Raji (cell line): ENCODE results near the gene GABRB3.

Experiments used
- POLR2A ChIP-seq: IDR thresholded peaks from 2 replicates; pipeline ENCODE4 v1.6.1; 2011; ENCODE audit warnings: low read depth, low read length, control low read depth; ENCODE audit not compliant: insufficient read depth

Gene GABRB3

DNA sequence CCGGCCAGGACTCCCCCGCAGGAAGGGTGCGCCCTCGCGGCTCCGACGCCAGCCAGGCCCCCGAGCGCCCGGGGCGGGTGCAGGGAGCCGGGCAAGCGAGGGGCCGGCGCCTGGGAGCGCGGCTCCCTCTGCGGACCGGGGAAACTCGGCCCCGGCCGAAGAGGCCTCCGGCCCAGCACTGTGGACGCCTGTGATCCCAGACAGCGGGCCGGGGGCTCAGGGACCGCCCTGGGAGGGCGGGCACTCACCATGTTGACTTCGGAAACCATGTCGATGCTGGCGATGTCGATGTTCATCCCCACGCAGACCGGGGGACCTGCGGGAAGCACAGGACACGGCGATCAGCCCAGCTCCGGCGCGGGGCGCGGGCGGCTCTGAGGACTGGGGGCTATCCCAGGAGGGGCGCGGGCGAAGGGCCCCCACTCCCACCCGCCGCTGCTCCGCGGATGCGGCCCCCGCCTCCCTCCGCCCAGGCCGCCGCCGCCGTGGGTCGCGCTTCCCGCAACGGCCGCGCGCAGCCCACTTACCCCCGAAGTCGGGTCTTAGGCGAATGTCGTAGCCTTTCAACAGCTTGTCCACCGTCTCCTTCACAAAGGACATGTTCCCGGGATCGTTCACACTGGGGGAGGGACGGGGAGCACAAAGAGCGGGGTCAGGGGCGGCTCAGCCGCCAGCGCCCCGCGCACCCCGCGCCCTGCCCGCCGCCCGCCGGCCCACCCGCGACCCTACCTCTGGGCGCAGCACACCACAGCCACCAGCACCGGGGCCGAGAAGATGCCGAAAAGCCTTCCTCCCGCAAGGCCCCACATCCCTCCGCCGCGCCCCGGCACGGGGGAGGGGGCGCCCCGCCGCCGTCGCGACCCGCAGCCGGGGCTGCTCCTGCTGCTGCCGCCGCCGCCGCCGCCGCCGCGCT lies at the start of gene GABRB3:
Gene GABRB3 (minus strand): TSS at position 913 of the 913 bp plus-strand sequence.
- no peak for TF ChIP-seq POLR2A

DNA sequence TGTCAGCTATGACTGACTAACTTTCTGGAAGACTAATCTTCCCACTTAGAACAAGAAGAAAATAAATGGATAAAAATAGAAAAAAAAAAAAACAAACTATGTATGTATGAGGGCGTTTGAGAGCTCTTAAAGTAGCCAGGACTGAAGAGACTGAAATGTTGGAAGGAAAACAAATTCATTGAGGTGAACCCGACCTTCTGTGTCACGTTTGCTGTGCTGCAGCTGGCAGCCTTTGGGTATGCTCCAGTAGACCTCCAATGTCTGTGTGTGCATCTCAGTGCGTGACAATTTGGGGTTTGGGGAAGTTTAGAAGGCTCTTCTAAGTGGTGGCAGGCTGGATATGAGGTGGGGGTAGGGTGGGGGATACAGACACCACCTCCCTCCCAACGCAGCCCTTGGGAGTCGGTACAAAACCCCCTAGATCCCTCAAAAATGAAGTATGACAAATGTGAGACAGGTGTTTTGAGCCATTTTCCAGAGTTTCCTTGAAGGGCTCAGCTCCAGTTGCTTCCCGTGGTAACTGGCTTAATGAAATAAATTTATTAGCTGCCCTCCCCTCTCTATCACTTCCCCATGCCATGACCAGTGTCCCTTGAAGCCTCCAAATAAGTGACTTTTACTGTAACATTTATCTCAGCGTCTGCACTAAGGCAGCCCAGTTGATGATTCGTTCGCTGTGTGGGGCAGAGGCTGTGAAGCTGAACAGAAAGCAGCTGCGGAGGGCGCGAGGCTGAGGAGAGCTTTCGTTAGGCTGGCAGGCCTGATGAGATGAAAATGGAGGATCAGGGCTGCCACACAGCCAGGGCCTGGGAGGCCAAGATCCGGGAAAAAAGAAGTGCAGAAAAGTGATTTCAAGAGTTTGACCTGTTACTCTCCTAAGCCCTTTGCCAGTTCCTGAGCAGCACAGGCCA lies 34.9 kb upstream of the GABRB3 start:
- TF ChIP-seq POLR2A: no peak

DNA sequence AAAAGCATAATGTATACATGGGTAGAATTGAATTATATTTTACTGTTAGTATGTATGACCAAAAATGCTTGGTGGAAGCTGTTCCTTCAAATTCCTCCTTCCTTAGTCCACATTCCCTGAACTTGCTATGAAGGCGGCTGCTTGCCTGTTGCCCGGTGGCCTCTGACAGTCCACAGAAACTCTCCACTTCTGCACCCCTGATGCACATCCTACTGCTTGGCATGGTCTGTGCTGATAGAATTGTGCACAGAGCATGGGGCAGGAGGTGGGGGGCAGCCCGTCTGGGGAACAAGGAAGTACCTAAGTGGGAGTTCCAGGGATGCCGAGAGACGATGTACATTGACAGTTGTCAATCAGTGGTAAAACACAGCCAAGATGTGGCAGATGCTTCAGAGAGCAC lies 33.7 kb upstream of the GABRB3 start:
- no peak for TF ChIP-seq POLR2A

DNA sequence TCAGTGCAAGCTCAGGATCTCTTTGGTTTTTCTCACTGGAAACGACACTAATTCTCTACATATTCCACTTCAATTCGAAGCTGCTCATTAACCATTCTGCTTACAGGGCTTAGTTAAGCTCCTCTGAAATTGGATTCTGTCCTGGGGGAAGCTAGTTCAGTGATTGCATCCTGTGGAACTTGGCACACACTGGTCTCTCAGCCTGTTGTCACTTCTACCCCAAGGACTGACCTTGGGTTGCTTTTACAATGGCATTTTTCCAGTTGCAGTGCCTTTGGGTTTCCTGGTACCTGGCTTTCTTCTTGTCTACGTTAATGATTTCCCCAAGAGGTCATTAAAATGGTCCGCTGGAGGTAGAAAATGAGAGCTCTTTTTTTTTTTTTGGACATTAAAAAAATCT lies 33.3 kb upstream of the GABRB3 start:
- no peak for TF ChIP-seq POLR2A

- no peak for TF ChIP-seq POLR2A
Measured at GRCh38 chr15:26805470-26805869, 32.6 kb upstream of the GABRB3 start.

DNA sequence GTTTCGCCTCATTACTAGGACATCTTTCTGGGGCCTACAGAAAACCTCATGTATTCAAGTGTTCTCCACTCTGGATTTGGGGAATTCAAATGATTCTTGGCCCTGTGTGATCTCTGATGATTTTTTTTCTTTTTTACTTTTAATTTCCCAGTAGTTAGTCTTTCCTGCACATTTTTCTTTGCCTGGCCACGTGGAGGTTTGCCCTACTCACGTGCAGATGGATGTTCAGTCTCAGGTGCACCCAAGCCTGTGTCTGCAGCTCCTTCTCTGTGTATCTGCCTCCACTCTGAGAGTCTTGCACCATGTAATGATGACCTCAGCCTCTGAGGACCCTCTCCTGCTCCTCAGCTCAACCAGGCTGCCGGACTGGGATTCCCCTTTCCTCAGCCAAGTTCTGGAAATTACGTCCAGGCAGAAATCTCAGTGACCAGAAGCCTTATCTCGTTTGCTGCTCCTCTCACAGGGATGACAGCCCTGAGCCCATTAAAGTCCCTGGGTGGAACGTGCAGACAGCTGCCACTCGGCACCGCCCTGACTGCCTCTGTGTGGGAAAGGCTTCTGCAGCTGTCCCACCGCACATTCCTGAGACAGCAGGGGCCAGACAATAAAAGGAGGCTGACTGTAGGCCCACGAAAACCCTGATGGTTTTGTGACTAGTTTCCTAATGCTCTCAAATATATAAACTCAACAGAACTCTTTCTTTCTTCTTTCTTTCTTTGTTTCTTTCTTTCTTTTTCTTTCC lies 31.4 kb upstream of the GABRB3 start:
- TF ChIP-seq POLR2A: no peak

DNA sequence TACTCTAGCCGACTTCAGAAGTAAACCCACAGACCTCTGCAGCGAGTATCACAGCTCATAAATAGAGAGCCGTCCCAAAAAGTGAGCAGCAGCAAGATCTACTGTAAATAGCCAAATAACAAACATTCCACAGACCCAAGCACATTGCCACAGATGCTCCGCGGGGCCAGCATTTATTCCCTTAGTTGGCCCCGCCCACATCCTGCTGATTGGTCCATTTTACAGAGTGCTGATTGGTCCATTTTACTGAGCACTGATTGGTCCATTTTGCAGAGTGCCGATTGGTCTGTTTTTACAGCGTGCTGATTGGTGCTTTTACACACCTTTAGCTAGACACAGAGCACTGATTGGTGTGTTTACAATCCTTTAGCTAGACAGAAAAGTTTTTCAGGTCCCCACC lies 17.3 kb upstream of the GABRB3 start:
- TF ChIP-seq POLR2A: no peak

- no peak for TF ChIP-seq POLR2A
Measured at GRCh38 chr15:26781816-26782215, 8.9 kb upstream of the GABRB3 start.

DNA sequence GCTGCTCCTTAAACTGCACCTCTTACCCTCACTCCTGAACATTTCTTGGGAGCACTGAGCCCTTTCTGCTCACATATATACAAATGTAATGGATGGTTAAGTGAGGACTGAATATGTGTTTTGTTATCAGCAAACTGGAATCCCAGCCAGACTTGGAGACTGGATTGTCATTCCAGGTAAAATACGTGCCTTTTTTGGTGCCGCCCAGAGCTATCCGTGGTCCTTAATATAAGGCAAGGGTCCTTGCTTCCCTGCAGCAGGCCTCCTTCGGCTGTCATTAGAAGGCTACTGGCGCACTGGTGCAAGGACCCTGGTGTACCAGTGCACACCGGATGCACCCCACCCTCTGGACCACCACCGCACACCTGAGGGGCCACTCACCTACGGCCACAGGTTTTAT lies 1.1 kb upstream of the GABRB3 start:
- no peak for TF ChIP-seq POLR2A

GRCh38 chr15:26773067-26773877 lies 406 bp upstream of the GABRB3 start:
- TF ChIP-seq POLR2A: no peak

DNA sequence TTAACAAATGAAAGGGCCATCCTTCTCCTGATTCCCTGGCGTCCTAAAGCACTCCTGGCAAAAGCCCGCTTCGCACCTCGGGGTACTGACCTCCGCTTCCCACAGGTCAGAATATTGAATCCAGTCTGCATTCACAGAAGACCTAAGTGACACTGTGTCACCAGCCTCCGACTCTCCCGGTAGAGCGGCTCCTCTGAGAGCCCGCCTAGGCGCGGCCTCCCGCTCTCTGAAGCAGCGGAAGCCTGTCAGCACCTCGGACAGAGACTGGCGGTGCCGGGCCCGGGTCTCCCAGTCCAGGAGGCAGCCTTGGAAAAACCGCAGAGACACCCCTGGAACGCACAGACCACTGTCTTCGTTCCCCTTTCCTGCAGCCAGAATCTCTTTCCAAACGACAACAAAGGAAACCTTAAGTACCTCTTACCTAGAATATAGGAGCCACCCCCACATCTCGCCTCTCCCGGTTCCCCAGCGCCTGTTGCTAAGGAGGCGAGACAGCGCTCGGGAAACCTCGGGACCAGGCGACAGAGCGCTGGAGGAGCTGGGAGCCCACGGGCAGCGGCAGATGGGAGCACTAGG lies 1.2 kb downstream of the GABRB3 start:
- TF ChIP-seq POLR2A: no peak

GRCh38 chr15:26771168-26771567 lies 1.7 kb downstream of the GABRB3 start:
- no peak for TF ChIP-seq POLR2A

DNA sequence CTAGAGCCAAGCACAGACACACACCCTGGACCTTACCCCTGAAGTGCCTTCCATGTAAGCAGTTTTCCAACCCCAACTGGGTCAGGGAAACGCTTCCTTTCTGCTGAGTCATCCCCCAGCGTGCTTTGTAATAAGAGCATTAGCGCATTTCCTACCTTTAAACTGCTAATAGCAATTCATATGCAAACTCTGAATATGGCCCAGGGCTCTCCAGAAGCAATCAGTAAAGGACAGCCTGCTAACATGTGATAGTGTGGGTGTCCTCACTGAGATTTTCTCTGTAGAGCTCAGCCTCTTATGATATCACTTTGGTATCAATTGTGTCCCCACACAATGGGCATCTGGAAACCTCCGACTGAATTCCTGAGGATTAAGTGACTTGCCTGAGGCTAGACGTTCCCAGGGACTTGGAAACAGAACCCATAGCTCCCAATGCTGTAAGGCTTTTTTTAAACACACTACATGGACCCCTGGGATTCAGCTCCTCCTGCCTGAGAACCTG lies 5.6 kb downstream of the GABRB3 start:
- no peak for TF ChIP-seq POLR2A

DNA sequence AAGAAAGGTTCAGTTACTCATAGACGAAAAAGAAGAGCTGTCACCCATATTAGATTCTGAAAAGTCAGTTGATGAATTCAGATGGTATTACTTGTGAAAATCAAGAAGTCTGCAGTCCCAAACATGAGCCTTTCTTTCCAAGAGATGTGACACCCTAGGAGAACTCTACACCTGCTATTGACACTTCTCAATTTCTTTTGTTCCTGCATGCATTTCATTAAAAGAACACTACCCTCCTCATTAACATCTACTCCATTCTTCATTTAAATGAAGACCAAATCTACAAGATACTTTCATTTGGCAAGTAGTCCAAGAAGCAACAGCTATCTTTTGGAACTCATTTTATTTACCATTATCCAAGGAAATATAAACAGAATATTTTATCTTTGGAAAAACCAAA lies 6.6 kb downstream of the GABRB3 start:
- TF ChIP-seq POLR2A: no peak
